ENCODE measurements around the gene RAP1GDS1.

Gene RAP1GDS1

DNA sequence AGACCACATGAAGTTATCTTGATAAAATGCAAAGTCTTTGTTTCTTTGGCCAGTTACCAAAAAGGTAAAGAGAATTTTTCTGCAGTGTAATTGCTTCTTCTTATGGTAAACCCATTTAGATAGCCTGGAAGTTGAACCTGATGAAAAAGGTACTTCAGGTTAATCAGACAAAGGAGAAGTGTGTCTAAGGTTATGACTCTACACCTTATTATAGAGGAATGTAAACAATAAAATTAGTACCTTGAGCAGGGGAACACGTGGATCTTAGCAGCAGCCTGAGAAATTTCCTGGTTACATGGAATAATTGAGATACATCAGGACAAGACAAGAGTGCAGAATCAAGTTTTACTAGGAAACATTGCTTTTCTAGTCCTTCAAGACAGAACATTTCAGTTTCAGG, 70.8 kb downstream of the RAP1GDS1 start:
- no peak for DNase-seq (ENCODE audit: low read depth, low spot score)
- Histone ChIP-seq H3K9ac (ENCODE audit: insufficient read length, low read depth) (no peak overlapping the region), H3K36me3 (ENCODE audit: insufficient read depth, insufficient read length, low read length) (no peaks in the 10 kb centered on the region), H3K27me3 (ENCODE audit: insufficient read depth, insufficient read length) (no peaks in the 10 kb centered on the region), H3K9me3 (ENCODE audit: insufficient read depth, low read length) (peaks cover 44% of the 10 kb centered on the region), H3K4me1 (ENCODE audit: insufficient read depth, insufficient read length) (no peaks in the 10 kb centered on the region), H3K4me3 (ENCODE audit: insufficient read length, low read depth) (no peak overlapping the region)
- TF ChIP-seq ZNF274 (IDR thresholded peaks at IDR 0.05; ENCODE audit: low read depth, low read length) (no peak), SUZ12 (IDR thresholded peaks at IDR 0.05; ENCODE audit: extremely low read depth, insufficient read depth, insufficient read length) (no peak), YY1 (IDR thresholded peaks at IDR 0.05; ENCODE audit: insufficient read depth, insufficient read length) (no peak)

DNA sequence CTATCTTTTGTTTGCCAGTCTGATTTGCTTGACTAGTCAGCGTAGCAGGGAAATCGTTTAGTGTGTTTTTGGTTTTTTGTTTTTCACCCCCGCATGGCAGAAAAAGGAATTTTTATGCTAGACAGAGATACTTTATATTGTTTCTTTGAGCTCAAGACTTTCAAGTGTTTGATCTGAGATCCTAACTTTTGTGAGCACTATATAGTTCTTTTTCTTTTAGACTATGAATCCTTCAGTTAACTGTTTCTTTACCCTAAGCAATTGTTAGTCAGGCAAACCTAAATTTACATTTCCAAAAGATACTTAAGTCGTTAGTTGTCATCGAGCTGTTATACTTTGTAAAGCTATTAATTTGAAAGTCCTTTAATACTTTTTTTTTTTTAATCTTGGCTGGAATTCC, 73.3 kb downstream of the RAP1GDS1 start:
- Histone ChIP-seq H3K36me3 (ENCODE audit: insufficient read depth, insufficient read length, low read length) (no peaks in the 10 kb centered on the region), H3K27me3 (ENCODE audit: insufficient read depth, insufficient read length) (no peaks in the 10 kb centered on the region), H3K4me3 (ENCODE audit: insufficient read length, low read depth) (no peak overlapping the region), H3K9me3 (ENCODE audit: insufficient read depth, low read length) (peaks cover 35% of the 10 kb centered on the region), H3K4me1 (ENCODE audit: insufficient read depth, insufficient read length) (no peaks in the 10 kb centered on the region), H3K9ac (ENCODE audit: insufficient read length, low read depth) (no peak overlapping the region)
- no peak for TF ChIP-seq SUZ12 (IDR thresholded peaks at IDR 0.05; ENCODE audit: extremely low read depth, insufficient read depth, insufficient read length)
- no peak for TF ChIP-seq YY1 (IDR thresholded peaks at IDR 0.05; ENCODE audit: insufficient read depth, insufficient read length)
- TF ChIP-seq ZNF274 (IDR thresholded peaks at IDR 0.05; ENCODE audit: low read depth, low read length): no peak
- no peak for DNase-seq (ENCODE audit: low read depth, low spot score)

DNA sequence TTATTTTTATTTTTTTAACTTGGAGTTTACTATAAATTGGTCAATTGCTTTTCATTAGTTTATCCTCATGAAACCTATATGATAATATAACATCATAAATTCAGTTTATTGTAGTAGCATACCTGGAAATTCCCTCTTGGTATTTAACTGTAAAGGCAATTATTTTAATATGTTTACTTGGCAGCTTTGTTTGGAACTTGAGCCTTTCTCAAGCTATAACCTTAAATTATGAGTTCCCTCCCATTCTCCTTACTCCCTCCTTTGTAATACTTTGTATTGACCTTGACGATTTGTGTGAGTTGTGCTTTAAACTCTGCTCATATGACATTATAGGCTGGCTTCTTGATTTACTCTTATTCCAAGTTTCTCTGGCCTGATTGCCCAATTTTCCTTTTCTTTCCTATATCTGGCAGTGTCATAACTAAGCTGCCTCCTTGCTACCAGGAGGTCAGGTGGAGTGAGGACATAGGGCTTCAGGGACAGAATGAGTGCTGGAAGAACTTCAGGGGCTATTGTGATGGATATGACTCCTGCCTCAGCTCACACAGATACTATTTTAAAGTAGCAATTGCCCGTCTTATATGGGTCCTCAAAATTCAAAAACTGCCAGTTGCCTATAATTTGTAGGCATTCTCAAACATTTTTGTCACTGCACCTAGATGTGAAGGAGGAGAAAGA, 77.7 kb downstream of the RAP1GDS1 start:
- TF ChIP-seq SUZ12 (IDR thresholded peaks at IDR 0.05; ENCODE audit: extremely low read depth, insufficient read depth, insufficient read length) (no peak), YY1 (IDR thresholded peaks at IDR 0.05; ENCODE audit: insufficient read depth, insufficient read length) (no peak), ZNF274 (IDR thresholded peaks at IDR 0.05; ENCODE audit: low read depth, low read length) (no peak)
- Histone ChIP-seq H3K4me1 (ENCODE audit: insufficient read depth, insufficient read length) (no peaks in the 10 kb centered on the region), H3K9me3 (ENCODE audit: insufficient read depth, low read length) (peaks cover 4% of the 10 kb centered on the region; the same call in 1 of the 2 replicates), H3K36me3 (ENCODE audit: insufficient read depth, insufficient read length, low read length) (no peaks in the 10 kb centered on the region), H3K9ac (ENCODE audit: insufficient read length, low read depth) (no peak overlapping the region), H3K27me3 (ENCODE audit: insufficient read depth, insufficient read length) (no peaks in the 10 kb centered on the region), H3K4me3 (ENCODE audit: insufficient read length, low read depth) (no peak overlapping the region)
- no peak for DNase-seq (ENCODE audit: low read depth, low spot score)

DNA sequence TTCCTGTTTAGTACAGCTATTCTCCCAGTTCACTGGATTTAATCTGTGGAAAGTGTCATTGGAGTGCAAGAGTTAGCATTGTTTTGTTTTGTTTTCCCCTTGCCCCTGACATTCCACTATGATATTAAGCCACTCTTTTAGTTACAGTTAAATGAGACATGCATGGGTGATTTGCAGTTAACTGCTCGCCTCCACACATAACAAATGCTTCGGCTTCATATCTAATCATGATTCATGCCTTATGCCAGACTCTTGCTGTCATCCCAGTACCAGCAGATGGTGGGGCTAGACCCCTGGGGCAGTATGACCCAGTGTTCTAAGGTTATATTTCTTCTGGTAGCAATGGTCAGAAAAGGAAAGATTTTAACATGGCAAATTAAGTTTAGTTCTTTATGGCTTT, 80.1 kb downstream of the RAP1GDS1 start:
- H3K36me3 ChIP-seq (ENCODE audit: insufficient read depth, insufficient read length, low read length): no peaks in the 10 kb centered on the region
- H3K4me1 ChIP-seq (ENCODE audit: insufficient read depth, insufficient read length): no peaks in the 10 kb centered on the region
- H3K27me3 ChIP-seq (ENCODE audit: insufficient read depth, insufficient read length): no peaks in the 10 kb centered on the region
- TF ChIP-seq YY1 (IDR thresholded peaks at IDR 0.05; ENCODE audit: insufficient read depth, insufficient read length) (no peak), ZNF274 (IDR thresholded peaks at IDR 0.05; ENCODE audit: low read depth, low read length) (no peak), SUZ12 (IDR thresholded peaks at IDR 0.05; ENCODE audit: extremely low read depth, insufficient read depth, insufficient read length) (no peak)
- no peak overlapping the region for H3K9ac ChIP-seq (ENCODE audit: insufficient read length, low read depth)
- no peaks in the 10 kb centered on the region for H3K9me3 ChIP-seq (ENCODE audit: insufficient read depth, low read length)
- DNase-seq (ENCODE audit: low read depth, low spot score): no peak
- no peak overlapping the region for H3K4me3 ChIP-seq (ENCODE audit: insufficient read length, low read depth)

DNA sequence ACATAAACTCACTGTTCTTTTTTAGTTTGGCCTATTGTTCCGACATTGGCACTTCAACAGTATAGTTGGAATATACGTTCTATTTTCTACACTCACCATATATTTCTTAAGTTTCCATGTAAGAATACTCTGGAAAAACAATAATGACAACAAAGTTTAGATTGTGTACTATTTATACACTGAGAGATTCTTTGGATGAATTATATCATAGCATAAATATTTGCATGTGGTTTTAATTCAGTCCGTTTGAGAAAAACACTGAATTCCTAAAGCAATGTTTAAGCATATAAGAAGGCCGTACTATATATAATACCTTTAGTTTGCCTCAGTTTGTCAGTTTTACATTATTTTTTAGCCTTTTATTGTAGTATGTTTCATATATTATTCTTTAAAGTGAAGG, 82.4 kb downstream of the RAP1GDS1 start:
- DNase-seq (ENCODE audit: low read depth, low spot score): no peak
- no peaks in the 10 kb centered on the region for H3K27me3 ChIP-seq (ENCODE audit: insufficient read depth, insufficient read length)
- H3K9ac ChIP-seq (ENCODE audit: insufficient read length, low read depth): no peak overlapping the region
- H3K36me3 ChIP-seq (ENCODE audit: insufficient read depth, insufficient read length, low read length): no peaks in the 10 kb centered on the region
- no peaks in the 10 kb centered on the region for H3K4me1 ChIP-seq (ENCODE audit: insufficient read depth, insufficient read length)
- no peaks in the 10 kb centered on the region for H3K9me3 ChIP-seq (ENCODE audit: insufficient read depth, low read length)
- TF ChIP-seq YY1 (IDR thresholded peaks at IDR 0.05; ENCODE audit: insufficient read depth, insufficient read length) (no peak), SUZ12 (IDR thresholded peaks at IDR 0.05; ENCODE audit: extremely low read depth, insufficient read depth, insufficient read length) (no peak), ZNF274 (IDR thresholded peaks at IDR 0.05; ENCODE audit: low read depth, low read length) (no peak)
- no peak overlapping the region for H3K4me3 ChIP-seq (ENCODE audit: insufficient read length, low read depth)

DNA sequence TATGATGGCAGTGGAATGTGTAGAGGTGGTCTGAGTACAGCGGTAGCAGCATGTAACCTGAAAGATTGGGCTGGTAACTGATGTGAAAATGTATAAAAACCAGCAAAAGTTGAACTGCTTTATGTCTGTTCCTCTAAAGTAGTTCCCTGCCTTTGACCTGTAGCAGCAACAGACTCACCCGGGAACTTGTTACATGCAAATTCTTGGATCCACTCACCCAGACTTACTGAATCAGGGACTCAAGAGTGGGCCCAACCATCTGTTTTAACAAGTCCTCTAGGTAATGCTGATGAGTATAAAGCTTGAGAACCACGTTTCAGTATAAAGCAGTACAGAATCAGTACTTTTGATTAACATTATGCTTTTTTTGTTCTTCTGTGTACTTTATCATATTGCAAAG, 84.7 kb downstream of the RAP1GDS1 start:
- Histone ChIP-seq H3K4me1 (ENCODE audit: insufficient read depth, insufficient read length) (no peaks in the 10 kb centered on the region), H3K9ac (ENCODE audit: insufficient read length, low read depth) (no peak overlapping the region), H3K27me3 (ENCODE audit: insufficient read depth, insufficient read length) (no peaks in the 10 kb centered on the region), H3K4me3 (ENCODE audit: insufficient read length, low read depth) (no peak overlapping the region), H3K9me3 (ENCODE audit: insufficient read depth, low read length) (no peaks in the 10 kb centered on the region), H3K36me3 (ENCODE audit: insufficient read depth, insufficient read length, low read length) (no peaks in the 10 kb centered on the region)
- DNase-seq (ENCODE audit: low read depth, low spot score): no peak
- TF ChIP-seq ZNF274 (IDR thresholded peaks at IDR 0.05; ENCODE audit: low read depth, low read length) (no peak), SUZ12 (IDR thresholded peaks at IDR 0.05; ENCODE audit: extremely low read depth, insufficient read depth, insufficient read length) (no peak), YY1 (IDR thresholded peaks at IDR 0.05; ENCODE audit: insufficient read depth, insufficient read length) (no peak)

DNA sequence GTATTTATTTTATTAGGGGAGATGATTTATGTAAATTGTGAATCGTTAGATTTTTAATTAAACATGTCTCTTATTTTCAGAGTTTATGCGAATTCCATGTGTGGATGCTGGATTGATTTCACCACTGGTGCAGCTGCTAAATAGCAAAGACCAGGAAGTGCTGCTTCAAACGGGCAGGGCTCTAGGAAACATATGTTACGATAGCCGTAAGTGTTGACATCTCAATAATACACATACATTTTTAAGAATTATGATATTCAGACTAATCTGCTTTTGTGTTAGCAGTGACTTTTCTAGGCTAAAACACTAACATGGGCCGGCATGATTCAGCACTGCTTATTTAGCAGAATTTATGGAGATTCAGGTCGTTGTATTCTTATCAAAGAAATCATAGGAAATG, 91.2 kb downstream of the RAP1GDS1 start:
- Histone ChIP-seq H3K4me3 (ENCODE audit: insufficient read length, low read depth) (no peak overlapping the region), H3K4me1 (ENCODE audit: insufficient read depth, insufficient read length) (no peaks in the 10 kb centered on the region), H3K9ac (ENCODE audit: insufficient read length, low read depth) (no peak overlapping the region), H3K36me3 (ENCODE audit: insufficient read depth, insufficient read length, low read length) (no peaks in the 10 kb centered on the region), H3K27me3 (ENCODE audit: insufficient read depth, insufficient read length) (no peaks in the 10 kb centered on the region), H3K9me3 (ENCODE audit: insufficient read depth, low read length) (no peaks in the 10 kb centered on the region)
- no peak for DNase-seq (ENCODE audit: low read depth, low spot score)
- no peak for TF ChIP-seq ZNF274 (IDR thresholded peaks at IDR 0.05; ENCODE audit: low read depth, low read length)
- TF ChIP-seq SUZ12 (IDR thresholded peaks at IDR 0.05; ENCODE audit: extremely low read depth, insufficient read depth, insufficient read length): no peak
- TF ChIP-seq YY1 (IDR thresholded peaks at IDR 0.05; ENCODE audit: insufficient read depth, insufficient read length): no peak

Data from NT2/D1 (cell line).